SK-N-MC (cell line): ENCODE data around the gene TIPRL.

Experiments used
- DNase-seq: peaks from one replicate; pipeline ENCODE4 v3.0.0-alpha.2; 2011; ENCODE audit warnings: low read depth, low spot score
- H3K27ac ChIP-seq: fragments of 200-600 bp; sonication (generic); 2 replicates; pipeline ENCODE4 v1.5.1; 2016; ENCODE audit warnings: mixed run types
- H3K36me3 ChIP-seq: fragments of 200-600 bp; sonication (generic); 2 replicates; pipeline ENCODE4 v1.6.1; 2017; ENCODE audit warnings: antibody characterized with exemption, low read length, mixed read lengths; ENCODE audit not compliant: insufficient read depth
- H3K4me3 ChIP-seq: fragments of 200-600 bp; sonication (generic); 2 replicates; pipeline ENCODE4 v1.5.1; 2016
- H3K9ac ChIP-seq: fragments of 200-600 bp; sonication (generic); 2 replicates; pipeline ENCODE4 v1.8.0; 2017; ENCODE audit warnings: mixed run types, mixed read lengths; ENCODE audit not compliant: insufficient read length
- H3K9me3 ChIP-seq: fragments of 200-600 bp; sonication (generic); 2 replicates; pipeline ENCODE4 v1.6.1; 2017; ENCODE audit warnings: low read depth, mild to moderate bottlenecking, antibody characterized with exemption, low read length, moderate library complexity, mixed read lengths
- EZH2 ChIP-seq: fragments of 200-600 bp; sonication (generic); IDR thresholded peaks from one replicate; pipeline ENCODE4 v1.6.1; 2017; ENCODE audit warnings: antibody characterized with exemption
- FOXP2 ChIP-seq: optimal IDR thresholded peaks from 2 replicates; pipeline ENCODE3; 2011; ENCODE audit warnings: mild to moderate bottlenecking, moderate library complexity; ENCODE audit not compliant: insufficient read depth; ENCODE audit errors: extremely low read length, control extremely low read depth
- POLR2AphosphoS5 ChIP-seq: IDR thresholded peaks from 2 replicates; pipeline ENCODE4 v1.6.1; 2012; ENCODE audit warnings: mild to moderate bottlenecking, low read depth, low read length, borderline replicate concordance

The TIPRL gene

DNA sequence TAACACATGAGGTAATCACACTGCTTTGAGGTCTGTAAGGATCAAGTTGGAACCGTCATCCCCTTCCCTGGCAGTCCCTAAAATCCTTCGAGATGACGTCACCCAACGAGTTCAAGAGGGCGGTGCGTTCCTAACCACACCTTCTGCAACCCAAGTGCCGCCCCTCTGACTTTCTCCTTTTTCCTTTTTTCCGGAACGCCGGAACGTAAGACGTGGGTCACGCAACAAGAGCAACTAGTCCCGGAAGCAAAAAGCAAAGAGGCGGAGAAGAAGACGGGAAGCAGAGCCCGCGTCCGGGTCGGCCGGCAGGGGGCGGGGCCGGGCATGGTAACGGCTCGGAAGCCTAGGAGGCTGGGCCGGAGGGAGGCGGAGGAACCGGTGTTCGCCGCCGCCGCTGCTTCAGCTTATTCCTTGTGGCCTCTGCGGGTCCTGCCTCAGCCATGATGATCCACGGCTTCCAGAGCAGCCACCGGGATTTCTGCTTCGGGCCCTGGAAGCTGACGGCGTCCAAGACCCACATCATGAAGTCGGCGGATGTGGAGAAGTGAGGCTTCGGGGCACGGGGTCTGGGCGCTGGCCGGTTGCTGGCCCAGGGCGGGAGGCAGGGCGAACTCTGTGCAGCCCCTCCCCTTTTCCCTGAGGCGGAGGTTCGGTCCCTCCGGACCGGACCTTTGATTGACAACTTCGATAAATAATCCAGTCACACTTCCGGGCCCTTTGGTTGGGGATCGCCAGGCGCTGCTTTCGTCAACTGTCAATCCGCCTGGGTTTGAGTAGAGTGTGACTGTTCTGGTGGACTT is at the start of gene TIPRL:
Gene TIPRL, plus strand, starts transcription at position 325 of the 800 bp plus-strand sequence. Its CDS starts 116 bp downstream, at position 441.
- no peaks in the 10 kb centered on the region for H3K9me3 ChIP-seq
- H3K9ac ChIP-seq, result peak within 1 kb of the TSS; percentile 91
- H3K36me3 ChIP-seq, result 0 out of 2 replicates have a peak, but pooled peaks cover under 1% of the 10 kb centered on the region
- TF ChIP-seq POLR2AphosphoS5, result peak; percentile 69
- TF ChIP-seq EZH2, result no peak
- peak; percentile 40 for TF ChIP-seq FOXP2
- H3K4me3 ChIP-seq, result peak within 1 kb of the TSS; percentile 93
- DNase-seq, result peak; percentile 93
- H3K27ac ChIP-seq, result peak within 1 kb of the TSS; percentile 88

DNA sequence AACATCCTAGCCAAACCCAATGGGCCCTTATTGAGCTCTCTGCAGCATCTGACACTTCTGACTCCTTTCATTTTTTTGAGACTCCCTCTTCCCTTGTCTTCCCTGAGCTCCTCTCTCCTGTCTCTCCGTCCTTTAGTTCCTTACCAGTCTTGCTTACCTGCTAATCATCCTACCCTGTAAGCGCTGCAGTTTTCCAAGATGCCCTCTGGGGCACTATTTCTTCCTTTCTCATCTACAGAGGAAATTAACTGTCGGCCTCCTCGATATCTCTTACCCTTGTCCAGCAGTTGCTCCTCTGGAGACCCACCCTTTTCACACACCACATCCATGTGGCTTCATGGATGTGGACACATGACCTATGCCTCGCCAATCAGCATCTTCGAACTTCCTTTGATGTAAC is 48.8 kb upstream of the TIPRL start:
- no peak for DNase-seq
- H3K4me3 ChIP-seq, result no peak overlapping the region
- no peaks in the 10 kb centered on the region for H3K9me3 ChIP-seq
- no peak overlapping the region for H3K27ac ChIP-seq
- H3K36me3 ChIP-seq, result peaks cover 5% of the 10 kb centered on the region; the same call in 1 of the 2 replicates
- no peak overlapping the region for H3K9ac ChIP-seq
- TF ChIP-seq EZH2 (no peak), FOXP2 (no peak), POLR2AphosphoS5 (no peak)

DNA sequence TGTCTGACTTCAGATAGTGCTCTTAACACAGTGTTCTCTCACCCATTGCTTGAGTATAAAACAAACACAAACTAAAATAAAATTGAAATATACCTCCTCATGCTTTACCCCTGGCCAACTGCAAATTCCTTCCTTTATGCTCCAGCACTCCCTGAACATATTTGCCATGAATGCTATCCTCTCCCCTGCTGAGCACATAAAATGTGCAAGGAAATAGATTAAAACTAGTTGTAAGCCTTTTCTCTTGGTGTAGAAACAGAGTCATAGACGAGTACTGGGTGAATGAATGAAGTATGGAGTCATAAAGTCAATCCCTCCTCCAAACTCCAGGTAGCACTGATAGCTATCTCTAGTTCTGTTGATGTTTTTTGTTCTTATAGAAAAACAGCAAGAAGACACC is 44.6 kb upstream of the TIPRL start:
- TF ChIP-seq EZH2 (no peak), FOXP2 (no peak), POLR2AphosphoS5 (no peak)
- no peaks in the 10 kb centered on the region for H3K9me3 ChIP-seq
- DNase-seq, result no peak
- H3K27ac ChIP-seq, result peak overlapping the region; percentile 46
- H3K4me3 ChIP-seq, result peak overlapping the region; percentile 32; the same call in 1 of the 2 replicates
- H3K9ac ChIP-seq, result no peak overlapping the region
- no peaks in the 10 kb centered on the region for H3K36me3 ChIP-seq

DNA sequence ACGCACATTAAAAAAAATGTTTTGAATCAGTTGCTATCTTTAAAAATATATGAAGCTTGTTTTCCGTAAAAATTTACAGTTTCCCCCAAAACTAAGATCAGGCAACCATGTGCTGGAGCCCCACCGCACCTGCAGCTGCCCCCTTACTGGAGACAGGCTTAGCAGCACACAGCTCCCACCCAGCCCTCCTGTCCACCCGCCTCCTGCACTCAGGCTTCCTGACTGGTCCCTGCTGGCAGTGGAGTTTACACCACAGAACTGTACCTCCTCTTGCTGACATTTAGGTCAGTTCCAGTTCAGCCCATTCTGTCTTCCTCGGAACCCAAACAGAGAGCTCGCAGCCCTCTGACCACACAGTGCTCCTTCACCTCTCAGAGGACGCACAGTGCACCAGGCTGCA is 44.1 kb upstream of the TIPRL start:
- Histone ChIP-seq H3K9ac (no peak overlapping the region), H3K9me3 (no peaks in the 10 kb centered on the region), H3K36me3 (no peaks in the 10 kb centered on the region), H3K27ac (peak overlapping the region; percentile 46), H3K4me3 (peak overlapping the region; percentile 32; the same call in 1 of the 2 replicates)
- DNase-seq, result no peak
- TF ChIP-seq FOXP2 (no peak), EZH2 (no peak)

DNA sequence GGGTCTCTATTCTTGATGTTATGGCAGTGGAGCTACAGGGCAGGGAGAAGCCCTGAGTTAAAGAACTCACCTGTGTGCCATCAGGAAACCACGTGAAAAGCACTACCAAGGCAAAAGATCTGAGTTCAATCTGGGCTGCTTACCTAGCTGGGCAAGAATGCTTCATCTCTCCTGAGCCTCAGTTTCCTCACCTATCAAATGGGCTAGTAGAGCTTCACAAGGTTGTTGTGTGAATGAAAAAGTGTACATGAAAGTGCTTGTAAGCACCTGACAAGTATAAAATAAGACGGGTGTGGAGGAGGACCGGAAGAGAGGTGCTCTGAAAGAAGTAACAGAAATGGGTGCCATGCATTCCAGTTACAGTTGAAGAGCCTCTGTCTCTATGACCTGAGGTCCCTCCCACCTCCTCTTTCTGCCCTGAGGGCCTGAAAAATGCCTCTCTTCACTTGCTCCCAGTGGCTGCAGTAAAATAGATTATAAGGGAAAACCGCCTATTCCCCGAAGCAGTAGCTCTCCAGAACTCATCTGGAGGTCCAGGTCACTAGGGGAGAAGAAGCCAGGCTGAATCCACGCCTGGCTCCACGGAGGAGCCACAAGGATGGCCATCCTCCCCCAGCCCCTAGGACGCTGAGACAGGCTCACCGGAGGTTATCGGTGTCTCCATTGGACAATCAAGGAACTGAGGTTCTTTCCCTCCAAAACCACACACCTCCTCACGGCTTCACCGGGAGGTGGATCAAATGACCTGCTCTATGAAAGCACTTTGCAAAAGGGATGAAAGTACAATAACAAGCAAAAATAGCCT is 43.4 kb upstream of the TIPRL start:
- Histone ChIP-seq H3K36me3 (no peaks in the 10 kb centered on the region), H3K9ac (no peak overlapping the region), H3K4me3 (peak overlapping the region; percentile 80), H3K9me3 (no peaks in the 10 kb centered on the region), H3K27ac (no peak overlapping the region)
- TF ChIP-seq EZH2 (no peak), POLR2AphosphoS5 (no peak), FOXP2 (no peak)
- no peak for DNase-seq

DNA sequence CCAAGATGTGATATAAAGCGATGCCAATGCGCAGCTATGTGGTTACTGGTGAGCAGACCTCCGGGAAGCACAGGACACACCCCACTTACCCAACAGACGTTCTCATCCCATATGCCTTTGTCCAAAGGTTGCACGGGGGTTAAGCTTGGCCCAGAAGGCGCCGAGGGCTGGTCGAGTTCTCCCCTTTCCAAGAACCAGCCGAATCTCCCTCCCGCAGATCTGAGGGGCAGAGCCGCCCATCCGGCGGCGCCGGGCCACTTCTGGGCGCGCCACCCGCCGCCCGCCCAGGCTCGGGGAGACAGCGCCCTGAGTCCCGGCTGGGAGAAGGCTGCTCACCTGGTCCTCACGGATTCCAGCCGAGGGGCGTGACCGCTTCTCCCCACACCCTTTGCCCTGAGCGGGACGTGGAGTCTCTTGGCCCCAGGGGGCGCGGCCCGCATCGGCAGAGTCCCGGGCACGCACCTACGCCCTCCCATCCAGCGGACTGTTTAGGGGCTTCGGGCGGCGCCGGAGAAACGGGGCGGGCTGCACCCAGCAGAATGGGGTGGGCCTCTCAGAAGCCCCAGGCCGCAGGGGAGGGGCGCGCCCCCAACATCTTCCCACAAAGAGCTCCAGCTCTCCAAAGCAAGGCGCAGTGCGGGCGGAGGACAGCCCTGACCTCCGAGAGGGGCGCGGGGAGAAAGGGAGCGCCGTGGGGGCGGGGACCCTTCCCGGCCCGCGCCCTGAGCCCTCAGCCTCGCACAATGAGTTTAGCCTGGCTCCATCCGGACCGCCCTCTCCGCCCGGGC is 42.6 kb upstream of the TIPRL start:
- H3K9me3 ChIP-seq, result no peaks in the 10 kb centered on the region
- no peak for DNase-seq
- TF ChIP-seq FOXP2 (no peak), EZH2 (no peak), POLR2AphosphoS5 (no peak)
- H3K4me3 ChIP-seq, result peak overlapping the region; percentile 80
- peak overlapping the region; percentile 74 for H3K9ac ChIP-seq
- no peak overlapping the region for H3K27ac ChIP-seq
- no peaks in the 10 kb centered on the region for H3K36me3 ChIP-seq

DNA sequence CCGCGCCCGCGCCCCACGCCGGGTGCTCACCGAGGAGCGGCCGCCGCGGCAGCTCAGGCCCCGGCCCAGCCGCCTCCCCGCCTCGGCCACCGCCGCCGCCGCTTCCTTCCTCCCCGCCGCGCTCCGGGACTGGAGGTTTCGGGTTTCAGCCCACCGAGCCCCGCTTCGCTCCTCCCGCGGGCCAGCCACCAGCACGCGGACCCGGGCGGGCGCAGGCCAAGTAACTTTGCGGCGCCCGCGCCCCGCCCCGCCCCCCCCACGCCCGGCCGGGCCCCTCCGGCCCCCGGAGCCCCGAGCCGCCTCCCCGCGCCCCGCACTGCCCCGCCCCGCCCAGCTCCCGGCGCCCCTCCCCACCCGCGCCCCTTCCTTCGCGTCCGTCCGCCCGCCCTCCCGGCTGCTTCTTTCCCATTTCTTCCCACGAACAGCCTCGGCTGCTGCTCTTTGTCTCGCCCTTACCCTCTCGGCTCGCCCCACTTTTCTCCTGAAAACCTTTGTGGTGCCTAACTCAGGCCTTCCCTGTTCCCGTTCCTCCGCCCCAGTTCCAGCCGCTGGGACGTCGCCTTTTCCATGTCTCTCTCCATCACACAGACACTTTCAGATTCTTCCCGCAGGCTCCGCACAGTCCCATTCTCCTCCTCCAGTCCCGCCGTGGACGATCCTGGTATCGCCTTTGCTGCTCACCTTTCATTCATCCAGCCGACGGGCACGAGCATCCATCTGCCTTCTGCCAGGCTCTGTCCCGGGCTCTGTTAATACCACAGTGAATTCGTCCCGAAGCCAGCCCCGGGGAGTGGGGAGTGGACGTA is 41.9 kb upstream of the TIPRL start, which contains the start of gene GPR161:
Gene GPR161, minus strand, starts transcription at position 222 of the 806 bp plus-strand sequence. CDS start 32,080 bp downstream, outside the sequence.
- Histone ChIP-seq H3K27ac (no peak within 1 kb of the TSS), H3K9ac (peak within 1 kb of the TSS; percentile 74), H3K36me3 (no peaks in the 10 kb centered on the region), H3K4me3 (peak within 1 kb of the TSS; percentile 80), H3K9me3 (no peaks in the 10 kb centered on the region)
- TF ChIP-seq FOXP2 (no peak), EZH2 (no peak), POLR2AphosphoS5 (peak; percentile 28; the same call in 1 of the 2 replicates)
- no peak for DNase-seq

DNA sequence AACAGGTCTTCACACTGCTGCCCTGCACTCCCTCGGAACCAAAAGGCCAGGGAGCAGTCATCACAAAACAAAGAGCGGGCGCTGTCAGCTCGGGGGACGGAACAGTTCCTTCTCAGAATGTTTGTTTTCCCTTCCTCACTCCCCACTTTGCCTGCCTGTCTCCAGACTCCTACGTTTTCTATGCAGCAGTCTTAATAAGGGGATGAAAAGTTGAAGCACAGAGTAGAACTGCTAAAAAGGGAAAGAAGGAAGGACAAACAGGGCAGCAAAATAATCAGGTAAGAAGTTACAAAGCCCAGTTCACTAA is 41.3 kb upstream of the TIPRL start:
- Histone ChIP-seq H3K9ac (peak overlapping the region; percentile 47), H3K36me3 (no peaks in the 10 kb centered on the region), H3K4me3 (peak overlapping the region; percentile 80), H3K27ac (no peak overlapping the region), H3K9me3 (no peaks in the 10 kb centered on the region)
- TF ChIP-seq POLR2AphosphoS5 (no peak), FOXP2 (no peak), EZH2 (no peak)
- no peak for DNase-seq
